ENCODE measurements around the gene CGA.
"Not testable (repeated sequence)": the region's sequence is repeated elsewhere in the genome, so short reads cannot be mapped to it uniquely, and the experiment has no call there.

Gene CGA

GRCh38 chr6:87095087-87095509 is at the start of gene CGA:
Gene CGA (minus strand): TSS chr6:87095106. CDS start chr6:87088200, 6,906 bp downstream.
- DNase-seq (ENCODE audit: low read depth) = no peak
- no peak within 1 kb of the TSS for H3K4me3 ChIP-seq (ENCODE audit: low read length)
- no peak for TF ChIP-seq CTCF (IDR thresholded peaks at IDR 0.05; ENCODE audit: insufficient read depth, low read depth, low read length, missing control alignments)

- not testable (repeated sequence) for DNase-seq (ENCODE audit: low read depth); H3K4me3 ChIP-seq (ENCODE audit: low read length)
These were observed 45.0 kb upstream of the CGA start for GRCh38 chr6:87139927-87140326.

- TF ChIP-seq CTCF (IDR thresholded peaks at IDR 0.05; ENCODE audit: insufficient read depth, low read depth, low read length, missing control alignments) = peak; percentile 76
- peak; percentile 70 for DNase-seq (ENCODE audit: low read depth)
- no peak overlapping the region for H3K4me3 ChIP-seq (ENCODE audit: low read length)
These were observed 44.3 kb upstream of the CGA start for GRCh38 chr6:87139236-87139635.

- no peak for TF ChIP-seq CTCF (IDR thresholded peaks at IDR 0.05; ENCODE audit: insufficient read depth, low read depth, low read length, missing control alignments)
- no peak overlapping the region for H3K4me3 ChIP-seq (ENCODE audit: low read length)
- no peak for DNase-seq (ENCODE audit: low read depth)
These were observed 42.1 kb upstream of the CGA start for GRCh38 chr6:87136963-87137362.

GRCh38 chr6:87127737-87128136 is 32.8 kb upstream of the CGA start:
- H3K4me3 ChIP-seq (ENCODE audit: low read length) = no peak overlapping the region
- no peak for TF ChIP-seq CTCF (IDR thresholded peaks at IDR 0.05; ENCODE audit: insufficient read depth, low read depth, low read length, missing control alignments)
- DNase-seq (ENCODE audit: low read depth) = no peak

- DNase-seq (ENCODE audit: low read depth) = no peak
- no peak for TF ChIP-seq CTCF (IDR thresholded peaks at IDR 0.05; ENCODE audit: insufficient read depth, low read depth, low read length, missing control alignments)
- no peak overlapping the region for H3K4me3 ChIP-seq (ENCODE audit: low read length)
These were observed 31.6 kb upstream of the CGA start for GRCh38 chr6:87126501-87126900.

- H3K4me3 ChIP-seq (ENCODE audit: low read length) = no peak overlapping the region
- DNase-seq (ENCODE audit: low read depth) = no peak
- TF ChIP-seq CTCF (IDR thresholded peaks at IDR 0.05; ENCODE audit: insufficient read depth, low read depth, low read length, missing control alignments) = no peak
These were observed 29.2 kb upstream of the CGA start for GRCh38 chr6:87124074-87124473.
